ENCODE data around the gene ABCC6.
A peak's percentile ranks its signal among the peaks of the same experiment; 100 is the strongest.

Gene ABCC6

GRCh38 chr16:16150878-16151152 lies 72.5 kb downstream of the ABCC6 start:
- Histone ChIP-seq H3K4me3 (ENCODE audit: low read depth in 1 of 2, low read length in 2 of 2) (no peak overlapping the region), H2AFZ (ENCODE audit: low read depth, low read length) (no peak overlapping the region), H3K36me3 (ENCODE audit: insufficient read depth, low read length) (0 out of 2 replicates have a peak, but pooled peaks cover 5% of the 10 kb centered on the region), H3K9me3 (ENCODE audit: insufficient read depth, low read length, severe bottlenecking) (no peaks in the 10 kb centered on the region), H3K4me1 (ENCODE audit: insufficient read depth, low read length) (no peaks in the 10 kb centered on the region), H3K79me2 (ENCODE audit: insufficient read depth, low read length) (no peaks in the 10 kb centered on the region), H3K27ac (ENCODE audit: low read length) (no peak overlapping the region), H3K4me2 (ENCODE audit: insufficient read depth, low read length) (no peak overlapping the region), H3K9ac (ENCODE audit: low read depth, low read length) (no peak overlapping the region), H3K27me3 (ENCODE audit: insufficient read depth, low read length, poor library complexity) (no peaks in the 10 kb centered on the region), H4K20me1 (ENCODE audit: insufficient read depth, low read length) (no peaks in the 10 kb centered on the region; the same call in 1 of the 2 replicates)
- DNase-seq (no peak), ATAC-seq (ENCODE audit: insufficient read depth, low read depth) (no peak)
- TF ChIP-seq EZH2 (IDR thresholded peaks at IDR 0.05; ENCODE audit: borderline replicate concordance, low read depth, low read length, severe bottlenecking) (no peak), CTCF (IDR thresholded peaks at IDR 0.05; ENCODE audit: borderline replicate concordance, extremely low read depth, low read length, poor library complexity, severe bottlenecking) (no peak)

GRCh38 chr16:16150117-16150877 lies 73.0 kb downstream of the ABCC6 start:
- TF ChIP-seq CTCF (IDR thresholded peaks at IDR 0.05; ENCODE audit: borderline replicate concordance, extremely low read depth, low read length, poor library complexity, severe bottlenecking), result no peak
- no peak for TF ChIP-seq EZH2 (IDR thresholded peaks at IDR 0.05; ENCODE audit: borderline replicate concordance, low read depth, low read length, severe bottlenecking)
- ATAC-seq (ENCODE audit: insufficient read depth, low read depth) (peak; percentile 46; the same call in 1 of the 3 replicates), DNase-seq (no peak)
- H3K27me3 ChIP-seq (ENCODE audit: insufficient read depth, low read length, poor library complexity), result no peaks in the 10 kb centered on the region
- no peak overlapping the region for H3K27ac ChIP-seq (ENCODE audit: low read length)
- no peaks in the 10 kb centered on the region for H3K9me3 ChIP-seq (ENCODE audit: insufficient read depth, low read length, severe bottlenecking)
- H3K4me1 ChIP-seq (ENCODE audit: insufficient read depth, low read length), result no peaks in the 10 kb centered on the region
- H3K4me3 ChIP-seq (ENCODE audit: low read depth in 1 of 2, low read length in 2 of 2), result no peak overlapping the region
- no peaks in the 10 kb centered on the region; the same call in 1 of the 2 replicates for H4K20me1 ChIP-seq (ENCODE audit: insufficient read depth, low read length)
- no peak overlapping the region for H2AFZ ChIP-seq (ENCODE audit: low read depth, low read length)
- no peak overlapping the region for H3K4me2 ChIP-seq (ENCODE audit: insufficient read depth, low read length)
- H3K79me2 ChIP-seq (ENCODE audit: insufficient read depth, low read length), result no peaks in the 10 kb centered on the region
- no peak overlapping the region for H3K9ac ChIP-seq (ENCODE audit: low read depth, low read length)
- H3K36me3 ChIP-seq (ENCODE audit: insufficient read depth, low read length), result peaks cover 7% of the 10 kb centered on the region; the same call in 1 of the 2 replicates

- TF ChIP-seq EZH2 (IDR thresholded peaks at IDR 0.05; ENCODE audit: borderline replicate concordance, low read depth, low read length, severe bottlenecking), result no peak
- TF ChIP-seq CTCF (IDR thresholded peaks at IDR 0.05; ENCODE audit: borderline replicate concordance, extremely low read depth, low read length, poor library complexity, severe bottlenecking), result no peak
Observed at GRCh38 chr16:16149710-16150116, 73.6 kb downstream of the ABCC6 start.

More at GRCh38 chr16:16149710-16150116, 73.6 kb downstream of the ABCC6 start:
- no peak overlapping the region for H2AFZ ChIP-seq (ENCODE audit: low read depth, low read length)
- H3K9me3 ChIP-seq (ENCODE audit: insufficient read depth, low read length, severe bottlenecking), result no peaks in the 10 kb centered on the region
- no peak overlapping the region for H3K9ac ChIP-seq (ENCODE audit: low read depth, low read length)
- H3K27me3 ChIP-seq (ENCODE audit: insufficient read depth, low read length, poor library complexity), result no peaks in the 10 kb centered on the region
- H3K4me1 ChIP-seq (ENCODE audit: insufficient read depth, low read length), result no peaks in the 10 kb centered on the region
- H3K4me2 ChIP-seq (ENCODE audit: insufficient read depth, low read length), result no peak overlapping the region
- H3K79me2 ChIP-seq (ENCODE audit: insufficient read depth, low read length), result no peaks in the 10 kb centered on the region
- peaks cover 11% of the 10 kb centered on the region; the same call in 1 of the 2 replicates for H3K36me3 ChIP-seq (ENCODE audit: insufficient read depth, low read length)
- DNase-seq (no peak), ATAC-seq (ENCODE audit: insufficient read depth, low read depth) (no peak)
- H3K27ac ChIP-seq (ENCODE audit: low read length), result no peak overlapping the region
- H4K20me1 ChIP-seq (ENCODE audit: insufficient read depth, low read length), result no peaks in the 10 kb centered on the region; the same call in 1 of the 2 replicates
- no peak overlapping the region for H3K4me3 ChIP-seq (ENCODE audit: low read depth in 1 of 2, low read length in 2 of 2)
